Lung (tissue), 12 donors: Measurements from ENCODE around the gene CCDC85C. TPM values are rescaled to one million over a fixed set of nuclear protein-coding genes. Genes with fewer than 3 reads are reported as not detected.

Source experiments
- ATAC-seq: fragments of 200-7000 bp; cut with Tn5 transposase; one replicate; pipeline ENCODE4 v1.9.1; 2020; ENCODE audit warnings: moderate number of reproducible peaks; ENCODE audit not compliant: insufficient read depth, low FRiP score
- DNase-seq, 3 donors: peaks; one replicate each; pipeline ENCODE4 v3.0.0-alpha.2; 2013 to 2017
- H3K27ac ChIP-seq, 2 donors: one replicate each; pipeline ENCODE4 v1.5.1; 2013; ENCODE audit warnings: mild to moderate bottlenecking in 2 of 2, moderate library complexity in 2 of 2, control low read depth in 1 of 2, inconsistent platforms in 1 of 2, low read depth in 1 of 2, low read length in 1 of 2
- H3K27me3 ChIP-seq, 3 donors: one replicate each; pipeline ENCODE4 v1.5.1; 2013; ENCODE audit warnings: low read length in 2 of 3; ENCODE audit not compliant: control insufficient read depth in 3 of 3, insufficient read depth in 3 of 3
- H3K36me3 ChIP-seq, 4 donors: one replicate each; pipeline ENCODE4 v1.5.1; 2013; ENCODE audit warnings: low read length in 4 of 4, mild to moderate bottlenecking in 1 of 4, moderate library complexity in 1 of 4; ENCODE audit not compliant: control insufficient read depth in 4 of 4, insufficient read depth in 4 of 4
- H3K4me1 ChIP-seq, 5 donors: one replicate each; pipeline ENCODE4 v1.5.1; 2013; ENCODE audit warnings: low read length in 5 of 5, mild to moderate bottlenecking in 2 of 5, moderate library complexity in 1 of 5; ENCODE audit not compliant: control insufficient read depth in 5 of 5, insufficient read depth in 5 of 5
- H3K4me3 ChIP-seq: one replicate; pipeline ENCODE4 v1.5.1; 2013; ENCODE audit warnings: mild to moderate bottlenecking, control low read depth, moderate library complexity
- H3K9ac ChIP-seq, 2 donors: one replicate each; pipeline ENCODE4 v1.5.1; 2013; ENCODE audit warnings: low read length in 2 of 2, control low read depth in 1 of 2; ENCODE audit not compliant: insufficient read depth in 1 of 2
- H3K9me3 ChIP-seq, 4 donors: one replicate each; pipeline ENCODE4 v1.5.1; 2013; ENCODE audit warnings: low read length in 3 of 4, mild to moderate bottlenecking in 1 of 4, moderate library complexity in 1 of 4; ENCODE audit not compliant: control insufficient read depth in 4 of 4, insufficient read depth in 3 of 4
- WGBS, 2 donors: extraction: QIAGEN DNeasy Blood & Tissue Kit; methylation state at CpG; one replicate each; pipeline ENCODE4 v1.1.7; 2013; 5-methylcytosine and 5-hydroxymethylcytosine counted together
- polyA plus RNA-seq, 2 donors: library from polyadenylated mRNA; stranded (reverse); fragments of 200-250 nt; gene quantifications; one replicate each; pipeline ENCODE4 v1.2.1, GENCODE V29; 2013
- total RNA-seq, 2 donors: library from RNA; depleted of rRNA in 1 of 2; stranded (reverse); fragments of >200 nt in 1 of 2; gene quantifications; one replicate each; pipeline ENCODE4 v1.2.1, GENCODE V29; 2014 to 2021
- TF ChIP-seq, protein P1 (sequence below): IDR thresholded peaks from 2 replicates; pipeline ENCODE4 v1.5.1; 2012; ENCODE audit warnings: mild to moderate bottlenecking; ENCODE audit errors: control extremely low read depth, extremely low read depth
- donor health status: control.
- donor health status: control.
- donor health status: Bipolar disorder and iron deficiency.
- donor health status: healthy.
- donor health status: DM: yes; HTN: yes; CAD: no.

Gene CCDC85C
- total and polyA plus RNA-seq, 4 donors: 2.8 to 19.8 (median 17.6) TPM

DNA sequence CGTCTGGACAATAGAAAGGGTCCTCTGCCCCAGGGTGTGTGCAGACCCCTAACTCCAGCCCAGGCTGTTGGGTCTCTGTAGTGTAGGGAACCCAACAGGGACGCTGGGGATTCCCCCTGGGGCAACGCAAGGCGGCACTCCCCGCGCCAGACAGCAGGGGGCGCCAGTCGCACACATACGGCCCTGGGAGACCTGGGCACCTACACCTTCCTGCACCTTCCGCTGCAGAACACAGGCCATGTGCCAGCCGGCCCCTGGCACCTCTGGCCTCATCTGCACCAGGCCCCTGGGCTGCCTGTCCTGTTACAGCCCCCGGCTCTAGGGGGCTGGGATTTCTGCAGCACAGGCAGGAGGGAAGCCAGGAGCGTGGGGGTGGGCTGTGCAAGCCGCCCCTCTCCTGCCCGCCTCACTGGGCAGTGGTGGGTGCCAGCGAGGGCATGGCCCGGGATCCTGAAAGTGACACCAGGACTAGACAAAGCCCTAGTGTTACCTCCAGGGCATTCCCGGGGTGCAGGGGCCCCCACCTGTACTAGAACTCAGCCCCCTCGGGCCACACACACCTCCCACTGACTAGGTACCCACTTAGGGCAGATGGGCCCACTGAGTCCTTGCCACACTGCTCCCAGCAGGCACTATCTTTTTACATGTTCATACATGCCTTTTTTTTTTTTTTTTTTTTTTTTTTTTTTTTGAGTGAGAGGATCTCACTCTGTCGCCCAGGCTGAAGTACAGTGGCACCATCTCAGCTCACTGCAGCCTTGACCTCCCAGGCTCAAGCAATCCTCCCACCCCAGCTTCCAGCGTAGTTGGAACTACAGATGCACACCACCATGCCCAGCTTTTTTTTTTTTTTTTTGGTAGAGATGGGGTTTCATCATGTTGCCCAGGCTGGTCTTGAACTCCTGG lies 85.3 kb downstream of the CCDC85C start:
- peaks cover 0 to 16% (median 0%) of the 10 kb centered on the region in 4 donors for H3K36me3 ChIP-seq
- TF ChIP-seq, protein P1, sequence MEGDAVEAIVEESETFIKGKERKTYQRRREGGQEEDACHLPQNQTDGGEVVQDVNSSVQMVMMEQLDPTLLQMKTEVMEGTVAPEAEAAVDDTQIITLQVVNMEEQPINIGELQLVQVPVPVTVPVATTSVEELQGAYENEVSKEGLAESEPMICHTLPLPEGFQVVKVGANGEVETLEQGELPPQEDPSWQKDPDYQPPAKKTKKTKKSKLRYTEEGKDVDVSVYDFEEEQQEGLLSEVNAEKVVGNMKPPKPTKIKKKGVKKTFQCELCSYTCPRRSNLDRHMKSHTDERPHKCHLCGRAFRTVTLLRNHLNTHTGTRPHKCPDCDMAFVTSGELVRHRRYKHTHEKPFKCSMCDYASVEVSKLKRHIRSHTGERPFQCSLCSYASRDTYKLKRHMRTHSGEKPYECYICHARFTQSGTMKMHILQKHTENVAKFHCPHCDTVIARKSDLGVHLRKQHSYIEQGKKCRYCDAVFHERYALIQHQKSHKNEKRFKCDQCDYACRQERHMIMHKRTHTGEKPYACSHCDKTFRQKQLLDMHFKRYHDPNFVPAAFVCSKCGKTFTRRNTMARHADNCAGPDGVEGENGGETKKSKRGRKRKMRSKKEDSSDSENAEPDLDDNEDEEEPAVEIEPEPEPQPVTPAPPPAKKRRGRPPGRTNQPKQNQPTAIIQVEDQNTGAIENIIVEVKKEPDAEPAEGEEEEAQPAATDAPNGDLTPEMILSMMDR: peak; percentile 94
- no peaks in the 10 kb centered on the region for H3K27me3 ChIP-seq
- H3K27ac ChIP-seq: no peak overlapping the region
- WGBS, 2 donors: 41 to 49% methylated on average over 18 to 21 of the region's 21 CpGs
- ATAC-seq (peak; percentile 65), DNase-seq (peak; percentile 54 to 78 (median 54))
- peaks cover 0 to 24% (median 5%) of the 10 kb centered on the region in 5 donors for H3K4me1 ChIP-seq
- peaks cover 0 to 2% (median 0%) of the 10 kb centered on the region in 4 donors for H3K9me3 ChIP-seq
- no peak overlapping the region for H3K4me3 ChIP-seq
- no peak overlapping the region for H3K9ac ChIP-seq

DNA sequence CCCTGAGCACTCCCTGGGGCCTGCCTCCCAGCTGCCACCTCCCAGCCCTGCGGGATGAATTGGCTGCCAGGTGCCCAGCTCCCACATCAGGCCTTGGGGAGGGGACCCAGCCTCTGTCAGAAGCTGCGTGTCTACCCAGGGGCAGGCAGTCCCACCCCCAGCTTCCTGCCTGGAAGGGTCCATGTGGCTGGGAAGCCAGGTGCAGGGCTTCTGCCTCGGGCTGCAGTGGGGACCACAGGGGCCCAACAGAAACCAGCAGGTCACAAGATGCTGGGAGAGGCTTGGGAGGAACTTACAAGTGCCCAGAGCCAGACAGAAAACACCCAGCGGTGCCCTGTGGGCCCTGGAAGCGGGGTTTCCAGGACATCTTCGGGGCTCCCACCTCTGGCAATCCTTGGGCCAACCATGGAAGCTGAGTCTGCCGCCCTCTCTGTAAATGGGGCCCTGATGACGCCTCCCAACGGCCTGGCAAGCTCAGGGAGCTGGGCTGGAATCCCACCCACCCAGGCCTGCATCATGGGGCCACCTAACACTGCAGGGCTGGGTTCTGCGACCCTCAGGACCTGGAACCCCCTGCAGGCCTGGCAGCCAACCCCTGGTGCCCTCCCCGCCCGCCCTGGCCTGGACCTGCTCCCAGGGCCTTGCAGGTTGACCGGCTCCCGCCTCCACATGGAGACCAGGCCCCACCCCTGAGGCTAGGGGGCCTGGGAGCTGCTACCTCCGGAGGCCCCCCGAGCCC lies 86.2 kb downstream of the CCDC85C start:
- TF ChIP-seq, protein P1: no peak
- ATAC-seq: no peak
- H3K9me3 ChIP-seq: peaks cover 0 to 2% (median 0%) of the 10 kb centered on the region in 4 donors

DNA sequence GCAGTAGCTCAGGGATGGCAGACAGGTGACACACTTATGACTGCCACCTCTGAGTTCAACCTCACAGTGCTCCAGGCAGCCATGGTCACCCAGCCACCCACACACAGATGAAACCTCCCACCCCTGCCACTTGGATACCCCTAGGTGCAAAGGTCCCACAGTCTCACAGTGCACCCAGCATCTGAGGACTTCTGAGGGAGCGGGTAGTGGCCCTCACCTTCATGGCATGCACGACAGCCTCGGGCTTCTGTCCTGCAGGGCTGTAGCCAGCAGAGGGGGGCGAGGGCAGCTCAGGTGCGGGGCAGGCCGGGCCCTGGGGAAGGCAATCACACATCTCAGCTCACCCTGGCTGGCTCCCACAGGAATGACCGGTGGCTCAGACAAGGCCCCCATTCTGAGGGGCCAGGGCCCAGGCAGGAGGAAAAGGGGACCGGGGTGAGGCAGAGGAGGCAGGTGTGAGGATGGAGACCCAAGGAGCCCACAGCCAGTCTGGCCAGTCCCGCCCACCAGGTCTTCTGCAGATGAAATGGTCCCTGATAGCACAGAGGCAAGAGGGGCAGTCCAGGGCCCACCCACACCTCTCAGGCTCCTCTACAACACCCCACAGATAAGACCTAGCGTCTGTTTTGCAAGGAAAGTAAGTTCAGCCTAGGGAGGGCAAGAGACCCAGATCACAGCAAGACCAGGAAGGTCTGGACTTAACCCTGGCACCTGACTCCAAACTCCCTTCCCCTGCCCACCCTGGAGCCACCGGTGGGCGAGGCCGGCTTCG lies 87.0 kb downstream of the CCDC85C start:
- Histone ChIP-seq H3K27ac (no peak overlapping the region), H3K36me3 (peaks cover 0 to 29% (median 0%) of the 10 kb centered on the region in 4 donors), H3K27me3 (no peaks in the 10 kb centered on the region), H3K9me3 (peaks cover 0 to 2% (median 0%) of the 10 kb centered on the region in 4 donors), H3K4me3 (no peak overlapping the region), H3K9ac (no peak overlapping the region), H3K4me1 (peaks cover 0 to 7% (median under 1%) of the 10 kb centered on the region in 5 donors)
- DNase-seq: no peak
- TF ChIP-seq, protein P1: no peak
- ATAC-seq: no peak
- WGBS, 2 donors: 80 to 91% methylated on average over 14 of the region's 14 CpGs

More for the DNA sequence above, 86.2 kb downstream of the CCDC85C start:
- H3K27ac ChIP-seq: no peak overlapping the region
- no peak overlapping the region for H3K4me3 ChIP-seq
- no peak for DNase-seq
- peaks cover 0 to 24% (median 0%) of the 10 kb centered on the region in 4 donors for H3K36me3 ChIP-seq
- H3K27me3 ChIP-seq: no peaks in the 10 kb centered on the region
- 68 to 70% methylated on average over 15 to 16 of the region's 16 CpGs for WGBS, 2 donors
- H3K9ac ChIP-seq: no peak overlapping the region
- peaks cover 0 to 15% (median 5%) of the 10 kb centered on the region in 5 donors for H3K4me1 ChIP-seq
